WI38 (cell line): Measurements from ENCODE around the gene CYP2C18.
"Not testable (repeated sequence)": the region's sequence is repeated elsewhere in the genome, so short reads cannot be mapped to it uniquely, and the experiment has no call there.

Experiments used
- H3K4me3 ChIP-seq: 2 replicates; pipeline ENCODE4 v1.5.1; 2011; ENCODE audit warnings: low read depth, mild to moderate bottlenecking, control low read depth, low read length
- TF ChIP-seq, protein P1 (sequence below): IDR thresholded peaks from 2 replicates; pipeline ENCODE4 v1.5.1; 2012; ENCODE audit warnings: low read depth, mild to moderate bottlenecking, control low read depth, low read length

The CYP2C18 gene

DNA sequence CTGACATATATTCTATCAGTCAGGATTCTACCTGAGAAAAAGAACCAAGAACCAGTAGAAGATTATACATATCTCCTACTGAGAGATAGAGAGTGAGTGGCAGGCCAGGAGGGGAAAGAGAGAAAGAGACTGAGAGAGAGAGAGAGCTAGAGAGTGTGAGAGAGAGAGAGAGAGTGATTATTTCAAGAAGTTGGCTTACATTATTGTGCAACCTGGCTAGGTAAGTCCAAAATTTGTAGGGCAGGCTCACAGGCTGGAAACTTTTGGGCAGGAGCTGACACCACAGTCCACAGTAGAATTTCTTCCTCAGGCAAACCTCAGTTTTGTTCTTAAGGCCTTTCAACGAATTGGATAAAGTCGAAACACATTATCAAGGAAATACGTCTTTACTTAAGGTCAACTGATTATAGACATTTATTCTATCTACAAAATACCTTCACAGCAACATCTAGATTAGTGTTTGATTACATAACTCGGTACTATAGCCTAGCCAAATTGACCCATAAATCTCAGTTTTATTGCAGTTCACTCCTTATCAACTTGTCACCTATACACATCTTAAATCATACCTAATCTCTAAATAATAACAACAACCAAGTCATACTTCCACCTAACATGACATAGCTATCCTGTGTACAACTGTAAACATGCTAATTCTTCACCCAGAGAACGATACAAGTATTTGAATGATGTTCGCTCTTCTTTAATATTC, 17.0 kb upstream of the CYP2C18 start:
- TF ChIP-seq, protein P1, sequence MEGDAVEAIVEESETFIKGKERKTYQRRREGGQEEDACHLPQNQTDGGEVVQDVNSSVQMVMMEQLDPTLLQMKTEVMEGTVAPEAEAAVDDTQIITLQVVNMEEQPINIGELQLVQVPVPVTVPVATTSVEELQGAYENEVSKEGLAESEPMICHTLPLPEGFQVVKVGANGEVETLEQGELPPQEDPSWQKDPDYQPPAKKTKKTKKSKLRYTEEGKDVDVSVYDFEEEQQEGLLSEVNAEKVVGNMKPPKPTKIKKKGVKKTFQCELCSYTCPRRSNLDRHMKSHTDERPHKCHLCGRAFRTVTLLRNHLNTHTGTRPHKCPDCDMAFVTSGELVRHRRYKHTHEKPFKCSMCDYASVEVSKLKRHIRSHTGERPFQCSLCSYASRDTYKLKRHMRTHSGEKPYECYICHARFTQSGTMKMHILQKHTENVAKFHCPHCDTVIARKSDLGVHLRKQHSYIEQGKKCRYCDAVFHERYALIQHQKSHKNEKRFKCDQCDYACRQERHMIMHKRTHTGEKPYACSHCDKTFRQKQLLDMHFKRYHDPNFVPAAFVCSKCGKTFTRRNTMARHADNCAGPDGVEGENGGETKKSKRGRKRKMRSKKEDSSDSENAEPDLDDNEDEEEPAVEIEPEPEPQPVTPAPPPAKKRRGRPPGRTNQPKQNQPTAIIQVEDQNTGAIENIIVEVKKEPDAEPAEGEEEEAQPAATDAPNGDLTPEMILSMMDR, result no peak
- no peak overlapping the region for H3K4me3 ChIP-seq

DNA sequence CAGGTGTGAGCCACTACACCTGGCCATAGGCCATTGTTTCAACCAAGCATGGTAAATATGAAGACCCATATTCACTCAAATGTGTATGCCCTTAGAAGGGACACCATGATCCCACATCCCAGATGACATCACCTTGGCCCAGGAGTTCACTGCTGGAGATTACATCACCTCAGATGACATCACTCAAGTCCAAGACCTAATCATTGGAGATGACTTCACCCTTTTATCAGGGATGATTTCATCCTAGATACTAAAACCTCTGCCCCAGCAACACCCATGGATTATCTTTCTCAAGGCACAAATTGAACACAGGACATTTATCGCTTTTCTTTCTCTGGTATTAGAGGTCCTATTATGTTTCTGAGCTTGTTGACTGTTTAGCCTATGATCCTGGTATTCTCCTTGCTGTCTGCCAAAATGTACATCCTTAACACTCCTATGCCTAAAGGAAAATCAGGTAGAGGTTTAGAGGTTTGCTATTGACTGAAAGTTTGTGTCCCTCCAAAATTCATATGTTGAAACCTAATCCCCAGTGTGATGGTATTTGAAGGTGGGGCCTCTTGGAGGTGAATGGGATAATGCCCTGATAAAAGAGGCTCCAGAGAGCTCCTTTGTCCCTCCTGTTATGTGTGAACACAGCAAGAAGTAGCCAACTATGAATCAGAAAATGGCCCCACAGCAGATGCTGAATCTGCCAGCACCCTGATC, 9.8 kb upstream of the CYP2C18 start:
- TF ChIP-seq, protein P1, result no peak
- no peak overlapping the region for H3K4me3 ChIP-seq

DNA sequence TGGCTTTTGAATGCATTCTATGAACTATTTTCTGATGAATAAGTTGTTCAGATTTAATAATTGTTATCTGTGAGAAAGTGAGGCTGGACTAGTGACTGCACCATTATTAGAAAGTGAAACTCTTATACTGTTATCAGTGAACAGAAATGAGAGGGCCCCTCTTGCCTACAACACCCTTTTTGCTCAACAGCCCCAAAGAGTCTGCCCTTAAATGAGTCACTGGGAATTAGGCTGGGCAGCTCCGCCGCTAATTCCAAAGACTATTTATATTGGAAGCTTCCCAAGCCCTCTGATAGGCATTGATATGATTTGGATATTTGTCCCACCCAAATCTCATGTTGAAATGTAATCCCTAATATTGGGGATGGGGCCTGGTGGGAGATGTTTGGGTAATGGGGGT, 7.0 kb upstream of the CYP2C18 start:
- no peak overlapping the region for H3K4me3 ChIP-seq
- TF ChIP-seq, protein P1, result no peak

DNA sequence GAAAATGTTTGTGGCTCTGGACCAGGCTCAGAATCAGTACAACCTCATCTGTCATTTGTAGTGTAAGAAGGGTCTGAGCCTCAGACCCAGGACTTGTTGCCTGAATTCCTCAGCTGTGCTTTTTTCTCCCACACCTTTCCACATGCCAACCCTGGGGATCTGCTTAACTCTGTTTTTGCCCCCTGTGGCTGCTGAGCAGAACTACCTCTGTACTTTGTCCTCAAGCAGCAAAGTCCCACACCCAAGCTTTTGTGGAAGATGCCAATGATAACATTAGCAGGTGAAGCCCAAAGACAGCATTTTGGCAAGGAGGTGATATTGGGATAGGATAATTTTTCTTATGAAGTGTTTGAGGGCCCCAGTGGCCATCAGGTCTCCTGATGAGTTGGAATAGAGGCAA, 5.8 kb upstream of the CYP2C18 start:
- no peak overlapping the region for H3K4me3 ChIP-seq
- TF ChIP-seq, protein P1, result no peak

DNA sequence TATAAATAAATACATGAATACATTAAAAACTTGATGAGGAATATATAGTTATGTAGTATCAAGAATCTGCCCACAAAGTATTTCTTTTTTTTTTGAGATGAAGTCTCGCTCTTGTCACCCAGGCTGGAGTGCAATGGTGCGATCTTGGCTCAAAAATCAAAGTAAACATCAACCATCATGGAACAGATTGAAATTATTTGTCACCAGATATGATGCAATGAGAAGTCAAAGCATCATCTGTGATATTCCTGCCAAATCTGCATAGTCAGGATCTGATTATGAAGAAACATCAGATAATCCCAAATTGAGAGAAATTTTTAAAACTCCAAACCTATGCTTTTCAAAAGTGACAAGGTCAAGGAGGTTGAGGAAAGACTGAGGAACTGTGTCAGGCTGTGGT, 5.1 kb upstream of the CYP2C18 start:
- H3K4me3 ChIP-seq, result no peak overlapping the region
- TF ChIP-seq, protein P1, result no peak

DNA sequence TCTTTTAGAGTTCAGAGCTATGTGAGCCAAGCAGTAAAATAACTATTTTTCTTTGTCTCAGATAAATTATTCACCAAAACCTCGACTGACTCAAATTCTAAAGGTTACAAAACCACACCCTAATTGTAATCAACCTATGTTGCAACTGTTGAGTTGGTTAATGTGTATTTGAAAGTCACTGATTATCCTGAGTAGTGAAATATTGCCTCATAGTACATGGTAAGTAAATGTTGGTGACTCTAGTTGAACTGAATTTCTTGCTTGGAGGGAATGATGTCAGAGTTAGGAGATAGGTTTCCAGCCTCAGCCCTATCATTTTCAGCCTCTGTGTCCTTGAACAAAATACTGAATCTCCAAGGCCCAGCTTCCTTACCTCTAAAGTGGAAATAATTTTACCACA, 3.0 kb upstream of the CYP2C18 start:
- TF ChIP-seq, protein P1, result no peak
- H3K4me3 ChIP-seq, result no peak overlapping the region

DNA sequence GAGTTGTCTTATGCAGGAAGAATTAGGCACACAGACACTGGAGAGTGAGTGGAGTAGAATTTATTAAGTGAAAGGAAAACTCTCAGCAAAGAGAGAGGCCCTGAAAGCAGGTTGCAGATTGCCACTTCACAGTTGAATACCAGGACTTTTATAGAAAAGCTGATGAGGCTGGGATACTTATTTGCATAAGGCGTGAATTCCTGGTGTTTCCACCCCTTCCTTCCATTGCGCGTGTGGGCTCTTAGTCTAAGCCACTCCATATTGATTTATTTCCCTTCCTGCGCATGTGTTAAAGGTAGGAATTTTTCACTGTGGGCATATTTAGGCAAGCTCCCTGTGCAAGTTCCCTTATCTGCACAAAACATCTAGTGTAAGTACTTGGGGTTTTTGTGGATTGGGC, 893 bp upstream of the CYP2C18 start:
- H3K4me3 ChIP-seq, result not testable (repeated sequence)
